Tibial nerve (tissue), 4 donors: ENCODE data around the gene ZNF562. TPM values are rescaled to one million over a fixed set of nuclear protein-coding genes. Genes with fewer than 3 reads are reported as not detected.
A peak's percentile ranks its signal among the peaks of the same experiment; 100 is the strongest.

Experiments
- DNase-seq, 2 donors: peaks; one replicate each; pipeline ENCODE4 v3.0.0-alpha.2; 2019; ENCODE audit warnings: low spot score in 2 of 2
- H3K27ac ChIP-seq, 4 donors: fragments of 200-600 bp; sonication (generic) in 3 of 4; one replicate each; pipeline ENCODE4 v1.5.1; 2017 to 2019; ENCODE audit warnings: mild to moderate bottlenecking in 1 of 4
- H3K27me3 ChIP-seq, 2 donors: fragments of 200-600 bp; sonication (generic) in 1 of 2; one replicate each; pipeline versions ENCODE4 v1.5.1 to v1.6.0; 2017 to 2019
- H3K36me3 ChIP-seq, 3 donors: fragments of 200-600 bp; sonication (generic); one replicate each; pipeline ENCODE4 v1.5.1; 2018 to 2019
- H3K4me1 ChIP-seq, 4 donors: fragments of 200-600 bp; sonication (generic) in 3 of 4; one replicate each; pipeline ENCODE4 v1.5.1; 2017 to 2019
- H3K4me3 ChIP-seq, 4 donors: fragments of 200-600 bp; sonication (generic) in 3 of 4; one replicate each; pipeline ENCODE4 v1.5.1; 2017 to 2019; ENCODE audit warnings: mild to moderate bottlenecking in 1 of 4, moderate library complexity in 1 of 4
- H3K9me3 ChIP-seq, 4 donors: fragments of 200-600 bp; sonication (generic) in 3 of 4; one replicate each; pipeline ENCODE4 v1.5.1; 2017 to 2019
- EP300 ChIP-seq, 2 donors: sonication (generic); formaldehyde crosslinking; IDR thresholded peaks; one replicate each; pipeline ENCODE4 v1.6.1; 2017; ENCODE audit warnings: antibody characterized with exemption in 2 of 2, mild to moderate bottlenecking in 1 of 2
- POLR2A ChIP-seq, 2 donors: fragments of 450-650 bp; IDR thresholded peaks; one replicate each; pipeline ENCODE4 v1.6.1; 2017; ENCODE audit warnings: antibody characterized with exemption in 2 of 2, mild to moderate bottlenecking in 2 of 2, moderate library complexity in 2 of 2
- WGBS, 2 donors: methylation state at CpG; one replicate each; pipeline ENCODE4 v1.1.5; 2018; 5-methylcytosine and 5-hydroxymethylcytosine counted together
- total RNA-seq, 4 donors: library from RNA; depleted of rRNA; stranded (reverse); fragments of >200 nt; gene quantifications; one replicate each; pipeline ENCODE4 v1.1.0, GENCODE V29; 2016
- TF ChIP-seq, protein P1 (sequence below), 5 experiments: fragments of 200-600 bp in 3 of 5; fragments of 450-650 bp in 2 of 5; sonication (generic) in 3 of 5; IDR thresholded peaks; one replicate each; pipeline ENCODE4 v1.5.1; 2016 to 2019; ENCODE audit warnings: antibody characterized with exemption in 5 of 5, mild to moderate bottlenecking in 3 of 5, moderate library complexity in 2 of 5

The ZNF562 gene
- total RNA-seq, 4 donors from 2014 or later: 17.9 to 31.6 (median 24.5) TPM

DNA sequence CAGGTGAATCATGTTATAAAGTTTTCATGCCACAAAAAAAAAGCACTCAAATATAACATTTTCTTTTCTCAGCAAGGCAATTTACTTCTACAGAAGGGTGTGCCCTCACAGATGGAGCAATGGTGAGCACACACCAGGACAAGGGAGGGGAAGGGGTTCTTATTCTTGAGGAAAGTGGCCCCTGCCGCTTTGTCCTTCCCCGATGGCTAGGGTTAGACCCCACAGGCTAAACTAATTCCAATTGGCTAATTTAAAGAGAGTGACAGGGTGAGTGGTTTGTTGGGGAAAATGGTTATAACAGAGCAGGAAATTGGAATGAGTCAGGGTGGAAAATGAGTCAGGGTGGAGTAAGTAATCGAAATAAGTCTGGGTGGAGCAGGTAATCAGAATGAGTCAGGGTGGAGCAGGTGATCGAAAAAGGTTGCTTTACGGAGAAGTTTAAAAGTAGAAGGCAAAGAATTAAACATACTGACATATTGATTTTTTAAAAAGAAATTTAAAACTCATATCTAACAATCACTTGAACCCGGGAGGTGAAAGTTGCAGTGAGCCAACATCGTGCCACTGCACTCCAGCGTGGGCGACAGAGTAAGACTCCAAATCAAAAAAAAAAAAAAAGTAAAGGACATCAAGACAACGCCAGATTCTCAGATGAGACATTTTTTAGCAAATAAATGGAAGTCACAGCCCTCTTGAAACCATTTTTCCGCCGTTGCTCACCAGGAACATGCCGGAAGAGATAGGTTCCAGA, 813 bp downstream of the ZNF562 start:
- H3K27me3 ChIP-seq: no peaks in the 10 kb centered on the region
- DNase-seq: no peak
- peaks cover 0 to 41% (median 2%) of the 10 kb centered on the region in 3 donors for H3K36me3 ChIP-seq
- TF ChIP-seq EP300 (IDR thresholded peaks at IDR 0.05) (no peak), POLR2A (IDR thresholded peaks at IDR 0.05) (no peak)
- WGBS, 2 donors: 38 to 40% methylated on average over 13 of the region's 13 CpGs
- H3K9me3 ChIP-seq: peaks cover 0 to 32% (median 13%) of the 10 kb centered on the region in 4 donors
- H3K4me3 ChIP-seq: peak overlapping the region; percentile 68 to 83 (median 71)
- H3K27ac ChIP-seq: peak overlapping the region; percentile 93 to 96 (median 94)
- H3K4me1 ChIP-seq: peaks cover 0 to 12% (median 5%) of the 10 kb centered on the region in 4 donors

DNA sequence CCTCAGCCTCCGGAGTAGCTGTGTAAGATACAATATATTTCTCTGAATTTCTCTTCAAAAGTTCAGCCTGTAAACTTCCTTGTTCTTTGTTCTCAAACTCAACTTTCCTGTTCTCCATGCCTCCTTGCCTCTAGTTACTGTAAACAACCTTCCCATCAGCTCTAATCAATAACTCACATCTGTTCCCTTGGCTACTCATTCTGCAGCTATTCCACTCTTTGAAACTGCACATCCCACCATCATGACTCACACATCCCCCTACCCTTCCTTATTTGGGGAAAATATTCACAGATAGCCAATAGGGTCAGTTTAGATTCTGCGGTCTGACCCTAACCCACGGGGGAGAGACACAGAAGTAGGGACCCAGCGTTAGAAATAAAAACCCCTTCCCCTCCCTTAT, 2.0 kb downstream of the ZNF562 start:
- TF ChIP-seq, protein P1, sequence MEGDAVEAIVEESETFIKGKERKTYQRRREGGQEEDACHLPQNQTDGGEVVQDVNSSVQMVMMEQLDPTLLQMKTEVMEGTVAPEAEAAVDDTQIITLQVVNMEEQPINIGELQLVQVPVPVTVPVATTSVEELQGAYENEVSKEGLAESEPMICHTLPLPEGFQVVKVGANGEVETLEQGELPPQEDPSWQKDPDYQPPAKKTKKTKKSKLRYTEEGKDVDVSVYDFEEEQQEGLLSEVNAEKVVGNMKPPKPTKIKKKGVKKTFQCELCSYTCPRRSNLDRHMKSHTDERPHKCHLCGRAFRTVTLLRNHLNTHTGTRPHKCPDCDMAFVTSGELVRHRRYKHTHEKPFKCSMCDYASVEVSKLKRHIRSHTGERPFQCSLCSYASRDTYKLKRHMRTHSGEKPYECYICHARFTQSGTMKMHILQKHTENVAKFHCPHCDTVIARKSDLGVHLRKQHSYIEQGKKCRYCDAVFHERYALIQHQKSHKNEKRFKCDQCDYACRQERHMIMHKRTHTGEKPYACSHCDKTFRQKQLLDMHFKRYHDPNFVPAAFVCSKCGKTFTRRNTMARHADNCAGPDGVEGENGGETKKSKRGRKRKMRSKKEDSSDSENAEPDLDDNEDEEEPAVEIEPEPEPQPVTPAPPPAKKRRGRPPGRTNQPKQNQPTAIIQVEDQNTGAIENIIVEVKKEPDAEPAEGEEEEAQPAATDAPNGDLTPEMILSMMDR (IDR thresholded peaks at IDR 0.05): no peak
- TF ChIP-seq POLR2A (IDR thresholded peaks at IDR 0.05): no peak
- TF ChIP-seq EP300 (IDR thresholded peaks at IDR 0.05): no peak
- Histone ChIP-seq H3K9me3 (peaks cover 0 to 44% (median 19%) of the 10 kb centered on the region in 4 donors), H3K27ac (no peak overlapping the region), H3K4me3 (no peak overlapping the region), H3K27me3 (no peaks in the 10 kb centered on the region), H3K36me3 (peaks cover 0 to 53% (median 3%) of the 10 kb centered on the region in 3 donors), H3K4me1 (peaks cover 0 to 12% (median 5%) of the 10 kb centered on the region in 4 donors)
- DNase-seq: no peak
- 87 to 91% methylated on average over 4 of the region's 4 CpGs for WGBS, 2 donors

DNA sequence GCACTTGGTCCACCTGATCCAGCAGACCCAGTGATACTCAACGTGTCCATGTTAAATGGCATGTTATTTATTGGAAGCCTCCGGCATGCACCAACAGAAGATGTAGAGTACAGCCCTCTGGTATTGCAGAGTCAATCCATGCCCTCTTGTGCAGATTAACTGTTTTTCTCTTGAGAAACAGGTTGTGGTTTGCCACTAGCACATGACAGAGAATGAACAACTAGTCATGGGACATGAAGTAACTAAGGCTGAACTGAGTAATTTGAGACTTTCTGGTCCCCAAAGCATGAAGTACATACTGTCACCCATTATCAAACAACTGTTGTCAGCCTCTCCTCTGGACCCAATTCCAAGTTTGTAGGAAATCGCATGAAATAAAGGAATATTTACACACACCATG, 3.2 kb downstream of the ZNF562 start:
- 92 to 94% methylated on average over 3 of the region's 3 CpGs for whole genome bisulfite sequencing, 2 donors
- H3K4me3 ChIP-seq: no peak overlapping the region
- H3K9me3 ChIP-seq: peaks cover 0 to 57% (median 23%) of the 10 kb centered on the region in 4 donors
- no peak for TF ChIP-seq POLR2A (IDR thresholded peaks at IDR 0.05)
- no peak for TF ChIP-seq EP300 (IDR thresholded peaks at IDR 0.05)
- TF ChIP-seq, protein P1 (IDR thresholded peaks at IDR 0.05): no peak
- no peak overlapping the region for H3K27ac ChIP-seq
- H3K36me3 ChIP-seq: peaks cover 0 to 62% (median 3%) of the 10 kb centered on the region in 3 donors
- H3K27me3 ChIP-seq: no peaks in the 10 kb centered on the region
- peaks cover 0 to 12% (median 5%) of the 10 kb centered on the region in 4 donors for H3K4me1 ChIP-seq
- no peak for DNase-seq

DNA sequence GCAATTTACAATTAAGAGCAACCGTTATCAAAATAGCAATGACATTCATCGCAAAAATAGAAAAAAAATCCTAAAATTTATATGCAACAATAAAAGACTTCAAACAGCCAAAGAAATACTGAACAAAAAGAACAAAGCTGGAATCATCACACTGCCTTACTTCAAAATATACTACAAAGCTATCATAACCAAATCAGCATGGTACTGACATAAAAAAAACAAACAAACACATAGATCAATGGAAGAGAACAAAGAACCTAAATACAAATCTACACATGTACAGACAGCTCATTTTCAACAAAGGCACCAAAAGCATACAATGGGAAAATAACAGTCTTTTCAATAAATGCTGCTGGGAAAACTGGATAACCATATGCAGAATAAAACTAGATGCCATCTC, 6.4 kb downstream of the ZNF562 start:
- Histone ChIP-seq H3K9me3 (peaks cover 0 to 79% (median 21%) of the 10 kb centered on the region in 4 donors), H3K27me3 (no peaks in the 10 kb centered on the region), H3K27ac (no peak overlapping the region), H3K36me3 (peaks cover 0 to 83% (median 3%) of the 10 kb centered on the region in 3 donors), H3K4me3 (no peak overlapping the region), H3K4me1 (peaks cover 0 to 6% (median 0%) of the 10 kb centered on the region in 4 donors)
- TF ChIP-seq, protein P1 (IDR thresholded peaks at IDR 0.05): no peak
- TF ChIP-seq EP300 (IDR thresholded peaks at IDR 0.05) (no peak), POLR2A (IDR thresholded peaks at IDR 0.05) (no peak)
- no peak for DNase-seq
- 90 to 94% methylated on average over 2 of the region's 2 CpGs for WGBS, 2 donors

DNA sequence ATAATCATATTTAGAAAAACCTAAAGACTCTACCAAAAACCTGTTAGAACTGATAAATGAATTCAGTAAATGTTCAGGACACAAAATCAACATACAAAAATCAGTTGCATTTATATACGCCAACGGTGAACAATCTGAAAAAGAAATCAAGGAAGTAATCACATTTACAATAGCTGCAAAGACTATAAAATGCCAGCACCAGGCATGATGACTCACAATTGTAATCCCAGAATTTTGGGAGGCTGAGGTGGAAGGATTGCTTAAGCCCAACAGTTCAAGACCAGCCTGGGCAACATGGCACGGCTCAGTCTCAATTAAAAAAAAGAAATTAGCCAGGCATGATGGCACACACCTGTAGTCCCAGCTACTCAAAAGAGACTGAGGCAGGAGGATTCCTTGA, 7.0 kb downstream of the ZNF562 start:
- Histone ChIP-seq H3K4me3 (no peak overlapping the region), H3K4me1 (peaks cover 0 to under 1% (median 0%) of the 10 kb centered on the region in 4 donors), H3K27me3 (no peaks in the 10 kb centered on the region), H3K36me3 (peaks cover 0 to 83% (median 3%) of the 10 kb centered on the region in 3 donors), H3K27ac (no peak overlapping the region), H3K9me3 (peaks cover 0 to 77% (median 17%) of the 10 kb centered on the region in 4 donors)
- TF ChIP-seq POLR2A (IDR thresholded peaks at IDR 0.05) (no peak), EP300 (IDR thresholded peaks at IDR 0.05) (no peak)
- TF ChIP-seq, protein P1 (IDR thresholded peaks at IDR 0.05): no peak
- WGBS, 2 donors: 94 to 96% methylated on average over 3 of the region's 3 CpGs
- no peak for DNase-seq
